GDM1 (cell line): ENCODE data around the gene TSFM.
A peak's percentile ranks its signal among the peaks of the same experiment; 100 is the strongest.

Experiments
- DNase-seq: peaks from one replicate; lab custom pipeline; 2025; lab: John Stamatoyannopoulos, UW

Gene TSFM

DNA sequence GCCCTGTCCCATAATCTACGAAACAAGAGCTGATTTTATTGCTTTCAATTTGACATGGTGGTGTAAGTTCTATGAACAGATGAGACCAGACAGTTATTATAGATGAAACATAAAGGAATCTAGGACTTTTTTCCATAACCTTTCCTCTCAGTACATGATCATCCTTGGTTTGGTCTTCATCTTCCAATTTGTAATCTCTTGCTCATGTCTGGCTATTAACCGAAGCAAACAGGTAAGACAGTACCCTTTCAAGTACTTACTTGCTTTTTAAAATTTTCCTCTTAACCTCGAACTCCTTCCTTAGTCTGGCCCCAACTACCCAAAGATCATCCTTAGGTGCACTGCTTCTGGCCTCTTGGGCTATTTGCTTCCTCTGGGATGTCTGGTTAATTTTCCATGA, 36.6 kb upstream of the TSFM start:
- DNase-seq = no peak

GRCh38 chr12:57749061-57749460, 33.5 kb upstream of the TSFM start:
- no peak for DNase-seq

DNA sequence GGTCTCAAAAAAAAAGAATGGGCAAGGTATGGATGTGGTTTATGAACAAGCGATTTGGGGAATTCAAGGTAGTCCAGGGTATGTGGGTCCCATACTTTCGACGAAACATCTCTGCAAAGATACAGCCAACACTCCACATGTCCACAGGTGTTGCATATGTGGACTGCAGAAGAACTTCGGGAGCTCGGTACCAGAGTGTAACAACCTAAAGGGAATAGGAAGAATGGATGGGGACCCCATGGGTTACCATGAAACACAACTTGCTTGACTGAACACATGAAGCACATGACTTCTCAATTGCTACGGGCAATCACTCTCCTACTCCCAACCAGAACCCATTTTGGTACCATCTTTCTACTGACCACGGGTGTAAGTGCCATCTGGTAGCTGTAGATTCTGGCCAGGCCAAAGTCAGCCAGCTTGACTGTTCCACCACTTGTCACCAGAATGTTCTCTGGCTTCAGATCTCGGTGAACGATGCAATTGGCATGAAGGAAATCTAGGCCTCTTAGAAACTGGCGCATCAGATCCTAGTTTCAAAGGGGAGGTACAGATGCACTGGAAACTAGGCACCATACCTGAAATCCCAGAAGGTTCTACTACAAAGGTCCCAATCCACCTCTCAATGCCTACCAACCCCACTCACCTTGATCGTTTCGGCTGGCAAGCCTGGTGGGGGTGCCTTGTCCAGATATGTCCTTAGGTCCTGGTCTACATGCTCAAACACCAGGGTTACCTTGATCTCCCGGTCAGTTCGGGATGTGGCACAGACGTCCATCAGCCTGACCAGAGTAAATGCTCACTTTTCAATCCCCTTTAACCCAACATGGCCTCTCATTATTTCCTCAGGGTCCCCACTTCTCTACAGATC, 31.8 kb upstream of the TSFM start:
- no peak for DNase-seq

DNA sequence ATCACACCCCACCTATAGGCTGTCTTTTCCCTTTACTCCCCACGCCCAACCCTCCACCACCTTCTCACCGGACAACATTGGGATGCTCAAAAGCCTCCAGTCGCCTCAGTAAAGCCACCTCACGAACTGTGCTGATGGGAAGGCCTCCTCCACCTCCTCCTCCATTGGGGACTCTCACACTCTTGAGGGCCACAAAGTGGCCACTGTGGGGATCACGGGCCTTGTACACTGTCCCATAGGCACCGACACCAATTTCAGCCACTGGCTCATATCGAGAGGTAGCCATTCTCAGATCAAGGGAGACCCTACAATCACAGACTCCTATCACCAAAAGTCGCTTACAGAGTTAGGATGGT, 31.2 kb upstream of the TSFM start:
- DNase-seq = no peak

- peak; percentile 100 for DNase-seq
Measured at GRCh38 chr12:57751788-57752667, 30.6 kb upstream of the TSFM start, which contains the start of gene CDK4. Gene CDK4 (minus strand): TSS chr12:57752310. CDS start chr12:57751717, 593 bp downstream.

DNA sequence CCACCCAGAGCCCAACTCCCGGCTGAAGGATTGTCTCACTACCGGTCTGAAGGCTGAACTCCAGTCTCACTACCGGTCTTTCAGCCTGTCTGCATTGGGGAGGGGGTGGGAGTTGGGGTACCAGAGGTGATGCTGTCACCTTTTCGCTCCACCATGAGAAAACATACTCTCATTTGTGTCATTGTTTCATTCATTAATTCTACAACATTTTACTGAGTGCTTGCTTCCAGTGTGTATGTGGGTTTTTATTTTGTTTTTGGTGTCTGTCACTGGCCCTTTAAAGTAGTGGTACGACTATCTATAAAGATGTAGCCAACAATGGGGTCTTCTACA, 30.0 kb upstream of the TSFM start:
- no peak for DNase-seq

DNA sequence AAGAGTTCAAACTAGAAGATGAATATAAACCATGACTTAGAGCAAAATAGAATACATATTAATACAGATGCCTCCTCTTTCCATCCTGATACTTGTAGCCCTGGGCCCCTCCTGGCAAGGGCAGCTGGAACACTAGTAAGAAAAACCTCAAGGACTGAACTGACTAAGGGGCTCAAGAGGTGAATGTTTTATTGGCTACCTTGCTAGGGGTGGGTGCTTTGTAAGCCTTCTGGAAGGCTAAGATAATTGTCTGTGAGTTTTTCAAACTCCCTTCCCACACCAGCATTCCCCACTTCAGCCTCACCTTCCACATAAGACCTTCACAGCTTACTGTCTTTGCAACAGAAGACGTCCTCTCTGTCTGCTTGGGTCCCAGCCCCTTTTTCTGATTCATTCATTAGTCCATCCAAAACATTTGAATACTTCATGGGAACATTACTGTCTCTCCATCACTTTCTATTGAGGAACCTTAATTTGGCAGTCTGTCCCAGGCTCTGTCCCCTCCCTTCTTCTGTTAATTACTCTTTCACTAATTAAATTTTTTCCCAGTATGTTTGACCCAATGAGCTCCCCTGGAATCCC, 28.7 kb upstream of the TSFM start:
- no peak for DNase-seq

- DNase-seq = peak; percentile 28
Measured at GRCh38 chr12:57754411-57755193, 28.0 kb upstream of the TSFM start, which contains the start of gene MARCHF9. Gene MARCHF9 (plus strand): TSS chr12:57755103. CDS start chr12:57755529, 426 bp downstream.

DNA sequence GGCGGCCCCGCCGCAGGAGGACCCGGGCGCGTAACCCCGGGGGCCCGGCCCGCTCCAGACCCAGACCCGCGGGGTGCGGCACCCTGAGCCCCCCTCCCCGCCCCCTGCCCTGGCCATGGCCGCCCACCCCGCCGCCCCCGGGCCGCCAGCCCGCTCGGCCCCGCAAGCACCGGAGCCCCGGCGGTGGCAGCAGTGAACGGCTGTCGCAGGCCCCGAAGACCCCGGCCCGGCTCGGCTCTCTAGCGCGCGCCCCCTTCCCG, 27.5 kb upstream of the TSFM start:
- no peak for DNase-seq

DNA sequence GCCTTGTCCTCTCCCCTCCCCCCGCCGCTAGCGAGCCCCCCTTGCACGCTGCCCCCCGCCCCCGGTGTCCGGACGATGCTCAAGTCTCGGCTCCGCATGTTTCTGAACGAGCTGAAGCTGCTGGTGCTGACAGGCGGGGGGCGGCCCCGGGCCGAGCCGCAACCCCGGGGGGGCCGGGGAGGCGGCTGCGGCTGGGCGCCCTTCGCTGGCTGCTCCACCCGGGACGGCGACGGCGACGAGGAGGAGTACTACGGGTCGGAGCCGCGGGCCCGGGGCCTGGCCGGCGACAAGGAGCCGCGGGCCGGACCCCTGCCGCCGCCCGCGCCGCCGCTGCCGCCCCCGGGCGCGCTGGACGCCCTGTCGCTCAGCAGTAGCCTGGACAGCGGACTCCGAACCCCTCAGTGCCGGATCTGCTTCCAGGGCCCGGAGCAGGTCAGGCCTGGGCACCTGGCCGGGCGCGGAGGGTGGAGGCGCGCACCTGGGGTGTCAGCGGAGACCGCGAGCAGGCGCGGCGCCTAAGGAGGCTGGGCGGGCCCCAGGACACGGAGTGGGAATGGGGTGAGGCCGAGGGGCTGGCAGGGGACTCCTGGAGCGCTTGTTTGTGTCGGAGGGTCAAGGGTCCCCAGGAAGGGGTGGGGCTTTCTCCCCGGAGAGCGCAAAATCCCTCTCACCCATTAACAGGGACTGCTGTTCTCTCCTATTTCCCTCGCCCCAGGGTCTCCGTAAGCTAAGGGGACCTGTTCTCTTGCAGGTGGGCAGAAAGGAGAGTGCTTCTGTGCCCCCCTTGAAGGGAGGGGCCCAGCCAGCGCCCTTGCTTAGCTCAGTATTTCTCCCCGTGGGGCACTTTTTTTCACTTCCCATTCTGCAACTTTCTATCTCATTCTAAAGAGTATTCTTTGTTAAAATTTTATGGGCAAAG, 26.9 kb upstream of the TSFM start:
- no peak for DNase-seq

DNA sequence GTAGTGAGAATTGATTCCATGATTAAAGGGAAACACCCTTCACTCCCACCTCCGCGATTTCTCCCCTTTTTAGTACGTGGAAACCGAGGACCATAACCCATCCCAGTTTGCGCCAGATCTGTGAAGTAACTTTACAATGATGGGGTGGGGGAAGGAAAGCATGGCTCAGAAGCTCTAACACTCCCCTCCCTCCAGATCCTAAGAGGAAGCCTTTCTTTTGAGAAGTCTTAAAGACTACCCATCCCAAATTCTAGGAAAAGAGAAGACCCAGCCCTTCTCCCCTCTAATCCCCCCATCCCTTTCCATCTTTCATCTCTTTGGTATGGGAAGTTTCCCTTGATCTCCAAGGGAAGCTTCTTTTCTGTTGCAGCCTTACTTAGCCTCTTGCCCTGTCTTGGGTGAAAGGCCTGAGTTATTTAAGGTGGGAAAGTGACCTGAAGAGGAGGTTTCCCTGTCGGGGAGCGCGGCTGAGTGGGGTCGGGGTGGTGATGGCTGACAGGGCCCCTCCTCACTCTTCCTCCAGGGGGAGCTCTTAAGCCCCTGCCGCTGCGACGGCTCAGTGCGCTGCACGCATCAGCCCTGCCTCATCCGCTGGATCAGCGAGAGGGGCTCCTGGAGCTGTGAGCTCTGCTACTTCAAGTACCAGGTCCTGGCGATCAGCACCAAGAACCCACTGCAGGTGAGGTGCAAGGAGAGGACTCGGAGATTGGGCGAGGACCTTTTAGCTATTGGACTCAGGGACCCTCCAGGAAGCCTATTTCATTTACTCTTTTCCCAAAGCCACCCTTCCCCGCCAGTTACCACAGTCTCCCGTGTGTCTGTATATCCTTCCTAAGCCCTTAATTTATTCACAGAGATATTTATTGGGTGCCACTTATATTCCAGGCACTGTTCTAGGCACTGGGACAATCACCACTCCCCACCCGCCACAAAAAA, 25.9 kb upstream of the TSFM start:
- peak; percentile 38 for DNase-seq

GRCh38 chr12:57757771-57758170, 24.8 kb upstream of the TSFM start:
- DNase-seq = no peak

DNA sequence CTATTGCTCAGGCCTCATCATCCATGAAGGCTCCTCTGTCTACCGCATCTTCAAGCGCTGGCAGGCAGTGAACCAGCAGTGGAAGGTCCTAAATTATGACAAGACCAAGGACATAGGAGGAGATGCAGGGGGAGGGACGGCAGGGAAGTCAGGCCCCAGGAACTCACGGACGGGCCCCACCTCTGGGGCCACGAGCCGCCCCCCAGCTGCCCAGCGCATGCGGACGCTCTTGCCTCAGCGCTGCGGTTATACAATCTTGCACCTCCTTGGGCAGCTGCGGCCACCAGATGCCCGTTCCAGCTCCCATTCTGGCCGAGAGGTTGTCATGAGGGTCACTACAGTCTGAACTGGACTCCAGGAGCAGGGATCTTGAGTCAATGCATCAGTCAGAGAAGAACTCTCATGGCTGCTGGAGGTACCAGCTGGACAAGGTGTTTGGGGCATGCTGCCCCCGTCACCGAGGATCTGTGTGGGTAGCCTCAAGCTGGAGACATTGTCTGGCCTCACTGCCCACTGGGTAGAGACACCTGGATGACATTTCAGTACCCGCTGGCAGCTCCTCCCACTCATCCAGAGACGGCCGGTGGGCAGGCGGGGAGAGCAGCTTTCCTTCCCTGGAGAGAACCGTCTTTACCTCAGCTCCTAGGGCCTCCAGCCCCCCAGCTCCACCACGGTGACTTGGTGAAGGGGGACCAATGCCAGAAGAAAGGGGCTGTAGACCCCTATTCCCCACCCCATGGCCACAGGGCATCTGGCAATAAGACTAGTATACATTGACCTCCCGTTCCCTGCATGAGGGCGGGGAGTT, 23.8 kb upstream of the TSFM start:
- no peak for DNase-seq

DNA sequence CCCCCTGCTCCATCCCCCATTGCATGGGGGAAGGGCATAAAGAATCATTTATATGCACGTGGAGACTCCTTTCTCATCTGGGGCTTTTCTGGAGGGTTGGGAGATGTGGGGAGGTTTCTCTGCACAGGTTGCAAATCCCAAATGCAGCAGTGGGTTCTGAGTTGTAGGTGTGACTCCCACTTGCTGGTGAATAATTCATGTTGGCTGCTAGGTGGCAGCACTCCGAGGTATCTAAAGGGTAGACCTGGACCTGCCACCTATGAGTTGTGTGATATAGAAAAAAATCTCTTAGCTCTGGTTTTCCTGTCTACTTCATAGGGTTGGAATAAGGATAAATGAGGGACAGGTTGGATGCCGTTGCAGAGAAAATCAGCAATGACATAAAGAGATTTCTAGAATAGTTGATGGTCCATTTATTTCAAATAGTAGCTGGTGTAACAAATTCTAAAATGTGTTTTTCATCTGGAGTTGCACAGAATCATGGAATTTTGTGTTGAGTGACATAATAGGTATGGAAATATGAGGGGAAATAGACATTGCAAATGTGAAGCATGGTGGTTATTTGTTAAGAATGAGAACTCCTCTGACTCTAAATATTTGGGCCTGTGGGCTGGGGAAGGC, 23.1 kb upstream of the TSFM start:
- DNase-seq = no peak

DNA sequence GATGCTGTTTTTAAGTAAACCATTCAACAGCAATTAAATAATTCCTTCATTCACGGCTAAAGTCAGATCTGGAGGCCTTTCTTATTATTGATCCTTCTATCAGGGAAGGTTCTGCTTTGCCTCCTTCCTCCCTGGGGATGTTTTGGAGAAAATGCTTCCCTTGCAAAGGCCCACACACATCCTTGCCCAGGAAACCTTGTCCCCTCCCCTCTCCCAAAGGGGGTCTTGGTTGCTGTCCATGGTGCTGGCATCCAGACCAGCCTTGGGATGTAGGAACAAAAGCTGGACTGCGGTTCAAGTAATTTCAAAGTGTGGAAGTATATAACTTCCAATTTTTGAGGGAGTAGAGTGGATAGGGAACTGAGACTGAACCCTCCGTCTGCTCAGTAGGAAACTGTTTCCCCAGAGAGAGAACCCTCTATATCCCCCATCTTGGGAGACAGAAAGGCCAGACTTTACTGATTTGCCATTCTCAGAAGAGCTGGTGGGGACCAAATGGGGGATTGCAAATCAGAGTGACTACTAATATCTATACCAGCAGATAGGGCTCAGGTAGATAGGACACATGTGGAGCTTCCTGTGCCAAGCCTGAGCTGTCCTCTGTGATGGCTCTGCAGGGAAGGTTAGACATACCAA, 22.1 kb upstream of the TSFM start:
- no peak for DNase-seq

GRCh38 chr12:57761391-57761998, 21.1 kb upstream of the TSFM start:
- no peak for DNase-seq

- DNase-seq = no peak
Measured at GRCh38 chr12:57762463-57762862, 20.1 kb upstream of the TSFM start.
